Pulmonary artery endothelial cell (primary cell): ENCODE data around the gene CLDN22. TPM values are rescaled to one million over a fixed set of nuclear protein-coding genes. Genes with fewer than 3 reads are reported as not detected.

Experiments used
- DNase-seq: peaks from one replicate; pipeline ENCODE4 v3.0.0-alpha.2; 2011; ENCODE audit warnings: low read depth, low spot score
- total RNA-seq: library from RNA; depleted of rRNA; stranded (reverse); fragments of >200 nt; gene quantifications from 2 replicates; pipeline ENCODE4 v1.2.3, GENCODE V29; 2014

Gene CLDN22
- total RNA-seq, 1 donor from 2014 or later, result not detected

GRCh38 chr4:183284258-183284785 is 35.8 kb downstream of the CLDN22 start:
- no peak for DNase-seq

GRCh38 chr4:183276106-183276505 is 44.0 kb downstream of the CLDN22 start:
- DNase-seq, result no peak

GRCh38 chr4:183272384-183272783 is 47.7 kb downstream of the CLDN22 start:
- no peak for DNase-seq

GRCh38 chr4:183268556-183268955 is 51.5 kb downstream of the CLDN22 start:
- no peak for DNase-seq

Other genes starting within 250 kb of the CLDN22 start
- 25.7 and 35.0 TPM in 2 replicates for gene WWC2, start 221.0 kb downstream of the CLDN22 start, total RNA-seq
- not detected in 2 replicates for gene CLDN24, start 2.1 kb upstream of the CLDN22 start, total RNA-seq
- 15.2 and 19.5 TPM in 2 replicates for gene CDKN2AIP, start 124.4 kb upstream of the CLDN22 start, total RNA-seq
- 7.6 and 8.5 TPM in 2 replicates for gene ING2, start 184.8 kb upstream of the CLDN22 start, total RNA-seq